Activated T-helper 2 cell treated with anti-CD3 and anti-CD28 coated beads, Interferon-gamma antibody, Interleukin-2, Interleukin-4, amounts not matched to agents 10 μg/mL and 5 μg/mL and 100 μg/mL, durations not matched to agents 14 hours and 24 hours and 36 hours (primary cell): ENCODE results near the gene FOLH1. TPM values are rescaled to one million over a fixed set of nuclear protein-coding genes. Genes with fewer than 3 reads are reported as not detected.
"Not testable (repeated sequence)": the region's sequence is repeated elsewhere in the genome, so short reads cannot be mapped to it uniquely, and the experiment has no call there.

Experiments used
- DNase-seq: peaks from one replicate; pipeline ENCODE4 v3.0.0; 2021; ENCODE audit warnings: low spot score
- H3K27ac Mint-ChIP-seq: one replicate; pipeline ENCODE4 v1.8.0; 2021; ENCODE audit warnings: mixed read lengths
- H3K27me3 Mint-ChIP-seq: one replicate; pipeline ENCODE4 v1.8.0; 2021; ENCODE audit warnings: low read depth, mixed read lengths
- H3K36me3 Mint-ChIP-seq: one replicate; pipeline ENCODE4 v1.8.0; 2021; ENCODE audit warnings: low read depth, mixed read lengths
- H3K4me1 Mint-ChIP-seq: one replicate; pipeline ENCODE4 v1.8.0; 2021; ENCODE audit warnings: low read depth, mixed read lengths
- H3K4me3 Mint-ChIP-seq: one replicate; pipeline ENCODE4 v1.8.0; 2021; ENCODE audit warnings: low read depth, mild to moderate bottlenecking, moderate library complexity, mixed read lengths
- H3K9me3 Mint-ChIP-seq: one replicate; pipeline ENCODE4 v1.8.0; 2021; ENCODE audit warnings: mixed read lengths
- intact Hi-C: fragments of 100-400 bp; cut with micrococcal nuclease; formaldehyde crosslinking; loops from one replicate; pipeline ENCODE4 v1.15.1; 2023
- total RNA-seq: library from RNA; stranded (reverse); gene quantifications from 2 replicates; pipeline ENCODE4 v1.2.3, GENCODE V29; 2022

FOLH1 gene
- total RNA-seq = not detected in 2 replicates

- Mint-ChIP-seq H3K27me3 (peaks cover 6% of the 10 kb centered on the region), H3K9me3 (no peaks in the 10 kb centered on the region), H3K4me1 (no peaks in the 10 kb centered on the region), H3K36me3 (no peaks in the 10 kb centered on the region), H3K4me3 (no peak within 1 kb of the TSS), H3K27ac (no peak within 1 kb of the TSS)
- no peak for DNase-seq
- intact Hi-C loops = no loop called here
Measured at GRCh38 chr11:49208006-49208721, at the start of gene FOLH1. TSS of gene FOLH1 (minus strand) at chr11:49208602. CDS start at chr11:49208409, 193 bp downstream.

DNA sequence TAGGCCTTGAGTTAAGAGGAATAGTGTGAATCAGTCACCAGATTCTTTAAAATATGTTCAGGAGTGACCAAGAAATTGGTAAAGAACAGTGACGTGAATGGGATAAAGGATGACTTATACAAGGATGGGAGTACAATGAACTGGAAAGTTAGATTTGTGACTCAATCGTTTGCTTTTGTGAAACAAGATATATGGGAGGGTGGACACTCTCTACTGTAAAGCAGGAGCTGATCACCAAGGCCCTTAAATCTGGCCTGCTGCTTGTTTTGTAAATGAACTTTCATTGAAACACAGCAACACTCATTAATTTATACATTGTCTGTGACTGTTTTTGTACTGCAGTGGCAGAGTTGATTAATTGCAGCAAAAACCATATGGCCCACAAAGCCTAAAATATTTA is 46.7 kb upstream of the FOLH1 start:
- H3K4me1 Mint-ChIP-seq, H3K36me3 Mint-ChIP-seq, intact Hi-C loops, H3K9me3 Mint-ChIP-seq, H3K27ac Mint-ChIP-seq, DNase-seq, H3K27me3 Mint-ChIP-seq, H3K4me3 Mint-ChIP-seq: not testable (repeated sequence)

- H3K36me3 Mint-ChIP-seq, H3K9me3 Mint-ChIP-seq, DNase-seq, H3K27ac Mint-ChIP-seq, intact Hi-C loops, H3K4me1 Mint-ChIP-seq, H3K4me3 Mint-ChIP-seq, H3K27me3 Mint-ChIP-seq: not testable (repeated sequence)
Measured at GRCh38 chr11:49251212-49251611, 42.8 kb upstream of the FOLH1 start.

GRCh38 chr11:49250398-49251115 is 42.2 kb upstream of the FOLH1 start:
- H3K9me3 Mint-ChIP-seq, DNase-seq, H3K36me3 Mint-ChIP-seq, H3K27ac Mint-ChIP-seq, intact Hi-C loops, H3K4me3 Mint-ChIP-seq, H3K4me1 Mint-ChIP-seq, H3K27me3 Mint-ChIP-seq: not testable (repeated sequence)

GRCh38 chr11:49249363-49249762 is 41.0 kb upstream of the FOLH1 start:
- H3K27ac Mint-ChIP-seq, H3K27me3 Mint-ChIP-seq, H3K9me3 Mint-ChIP-seq, intact Hi-C loops, DNase-seq, H3K4me3 Mint-ChIP-seq, H3K36me3 Mint-ChIP-seq, H3K4me1 Mint-ChIP-seq: not testable (repeated sequence)

DNA sequence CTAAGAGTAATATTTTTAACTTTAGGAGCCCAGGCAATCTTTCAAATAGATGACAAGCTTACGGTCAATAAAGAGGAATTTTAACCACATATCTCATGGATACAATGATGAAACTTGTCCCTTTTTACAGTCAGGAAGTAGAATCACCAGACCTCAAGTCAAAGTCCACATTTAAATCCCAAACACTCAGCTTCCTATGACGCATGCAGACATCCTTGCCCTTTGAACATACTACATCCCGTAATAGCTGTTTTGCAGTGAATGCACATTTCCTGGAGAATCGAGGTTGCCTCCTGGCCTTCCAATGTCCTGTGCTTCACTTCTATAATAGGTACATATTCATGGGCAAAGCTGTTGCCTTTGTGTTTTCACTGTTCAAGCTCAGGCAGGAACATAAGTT is 25.3 kb upstream of the FOLH1 start:
- H3K4me3 Mint-ChIP-seq, intact Hi-C loops, H3K36me3 Mint-ChIP-seq, H3K27me3 Mint-ChIP-seq, H3K4me1 Mint-ChIP-seq, H3K27ac Mint-ChIP-seq, DNase-seq: not testable (repeated sequence)
- peaks cover 10% of the 10 kb centered on the region for H3K9me3 Mint-ChIP-seq

DNA sequence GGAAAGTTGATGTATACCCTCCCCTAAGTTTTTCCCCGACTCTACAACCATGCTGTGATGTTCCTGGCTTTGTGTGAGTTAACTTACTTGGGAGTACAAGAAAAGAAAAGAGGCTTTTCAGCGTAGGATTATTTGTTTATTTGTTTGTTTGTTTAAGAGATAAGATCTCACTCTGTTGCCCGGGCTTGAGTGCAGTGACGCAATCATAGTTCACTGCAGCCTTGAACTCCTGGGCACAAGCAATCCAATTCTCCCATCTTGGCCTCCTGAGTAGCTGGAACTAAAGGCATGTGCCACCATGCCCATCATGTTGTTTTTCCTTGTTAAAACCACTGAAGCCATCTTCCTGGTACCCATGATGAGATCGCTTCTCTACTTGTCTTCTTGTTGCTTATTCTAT is 24.6 kb upstream of the FOLH1 start:
- H3K27ac Mint-ChIP-seq, H3K27me3 Mint-ChIP-seq, intact Hi-C loops, H3K4me1 Mint-ChIP-seq, H3K36me3 Mint-ChIP-seq, H3K4me3 Mint-ChIP-seq, H3K9me3 Mint-ChIP-seq, DNase-seq: not testable (repeated sequence)

DNA sequence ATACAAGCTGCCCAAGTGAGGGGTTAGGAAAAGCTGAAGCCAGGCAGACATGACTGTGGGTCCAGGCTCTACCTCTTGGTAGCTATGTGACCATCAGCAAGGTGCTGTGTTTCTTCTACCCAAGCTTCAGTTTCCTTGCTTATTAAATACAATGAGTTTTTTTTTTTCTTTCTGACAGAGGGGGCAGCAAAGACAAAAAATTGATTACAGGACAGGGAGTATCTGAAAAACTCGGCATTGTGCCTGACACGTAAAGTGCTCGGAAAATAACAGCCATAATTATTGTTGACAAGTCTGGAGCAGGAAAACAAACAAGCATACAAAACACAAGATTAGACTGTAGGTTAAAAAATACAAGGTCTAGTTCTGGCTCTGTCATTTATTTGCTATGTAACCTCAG is 23.3 kb upstream of the FOLH1 start:
- H3K4me1 Mint-ChIP-seq = not testable (repeated sequence)

GRCh38 chr11:49230534-49230933 is 22.1 kb upstream of the FOLH1 start:
- H3K9me3 Mint-ChIP-seq, H3K4me3 Mint-ChIP-seq, H3K36me3 Mint-ChIP-seq, intact Hi-C loops, DNase-seq, H3K4me1 Mint-ChIP-seq, H3K27me3 Mint-ChIP-seq, H3K27ac Mint-ChIP-seq: not testable (repeated sequence)

More for the DNA sequence above, 23.3 kb upstream of the FOLH1 start:
- H3K27me3 Mint-ChIP-seq, H3K27ac Mint-ChIP-seq, DNase-seq, H3K9me3 Mint-ChIP-seq, H3K36me3 Mint-ChIP-seq, intact Hi-C loops, H3K4me3 Mint-ChIP-seq: not testable (repeated sequence)

- DNase-seq, H3K36me3 Mint-ChIP-seq, intact Hi-C loops, H3K27ac Mint-ChIP-seq, H3K4me3 Mint-ChIP-seq, H3K4me1 Mint-ChIP-seq, H3K27me3 Mint-ChIP-seq, H3K9me3 Mint-ChIP-seq: not testable (repeated sequence)
Measured at GRCh38 chr11:49230001-49230400, 21.6 kb upstream of the FOLH1 start.

GRCh38 chr11:49229136-49229535 is 20.7 kb upstream of the FOLH1 start:
- H3K4me1 Mint-ChIP-seq, intact Hi-C loops, H3K27ac Mint-ChIP-seq, H3K9me3 Mint-ChIP-seq, H3K36me3 Mint-ChIP-seq, H3K27me3 Mint-ChIP-seq, H3K4me3 Mint-ChIP-seq, DNase-seq: not testable (repeated sequence)

GRCh38 chr11:49225255-49225785 is 16.9 kb upstream of the FOLH1 start:
- H3K36me3 Mint-ChIP-seq, H3K9me3 Mint-ChIP-seq, H3K27ac Mint-ChIP-seq, DNase-seq, H3K4me3 Mint-ChIP-seq, H3K27me3 Mint-ChIP-seq, intact Hi-C loops, H3K4me1 Mint-ChIP-seq: not testable (repeated sequence)

DNA sequence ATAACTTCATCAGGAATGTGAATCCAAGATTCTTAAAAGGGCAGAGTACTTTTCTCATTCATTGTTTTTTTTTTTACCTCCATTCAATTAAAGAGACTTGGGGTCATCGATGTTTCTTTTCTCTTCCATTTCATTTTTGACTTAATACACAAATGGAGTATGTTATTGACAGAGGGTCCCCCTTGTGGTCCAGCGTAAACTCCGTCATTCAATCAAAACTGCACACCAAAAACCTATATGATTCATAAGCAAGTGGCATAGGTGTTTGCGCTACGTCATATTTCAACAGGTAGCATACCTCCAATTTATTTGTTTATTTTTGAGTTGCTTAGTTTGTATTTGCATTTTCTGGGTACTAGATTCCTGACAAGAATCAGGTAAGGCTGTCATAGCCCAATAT is 12.7 kb upstream of the FOLH1 start:
- no peaks in the 10 kb centered on the region for H3K4me1 Mint-ChIP-seq
- no peak overlapping the region for H3K27ac Mint-ChIP-seq
- no peaks in the 10 kb centered on the region for H3K9me3 Mint-ChIP-seq
- DNase-seq = no peak
- no peak overlapping the region for H3K4me3 Mint-ChIP-seq
- no peaks in the 10 kb centered on the region for H3K36me3 Mint-ChIP-seq
- intact Hi-C loops = no loop called here
- H3K27me3 Mint-ChIP-seq = no peaks in the 10 kb centered on the region
